Stimulated activated CD8-positive, alpha-beta memory T cell treated with anti-CD3 and anti-CD28 coated beads, Interleukin-12 subunit alpha, Interleukin-12 subunit beta, amount 100 ng/mL, for 24 hours (primary cell): ENCODE results near the gene KMT2E.
"Not testable (repeated sequence)": the region's sequence is repeated elsewhere in the genome, so short reads cannot be mapped to it uniquely, and the experiment has no call there.

Experiments used
- DNase-seq: peaks from one replicate; pipeline ENCODE4 v3.0.0-alpha.2; 2020; ENCODE audit errors: extremely low read depth

Gene KMT2E

DNA sequence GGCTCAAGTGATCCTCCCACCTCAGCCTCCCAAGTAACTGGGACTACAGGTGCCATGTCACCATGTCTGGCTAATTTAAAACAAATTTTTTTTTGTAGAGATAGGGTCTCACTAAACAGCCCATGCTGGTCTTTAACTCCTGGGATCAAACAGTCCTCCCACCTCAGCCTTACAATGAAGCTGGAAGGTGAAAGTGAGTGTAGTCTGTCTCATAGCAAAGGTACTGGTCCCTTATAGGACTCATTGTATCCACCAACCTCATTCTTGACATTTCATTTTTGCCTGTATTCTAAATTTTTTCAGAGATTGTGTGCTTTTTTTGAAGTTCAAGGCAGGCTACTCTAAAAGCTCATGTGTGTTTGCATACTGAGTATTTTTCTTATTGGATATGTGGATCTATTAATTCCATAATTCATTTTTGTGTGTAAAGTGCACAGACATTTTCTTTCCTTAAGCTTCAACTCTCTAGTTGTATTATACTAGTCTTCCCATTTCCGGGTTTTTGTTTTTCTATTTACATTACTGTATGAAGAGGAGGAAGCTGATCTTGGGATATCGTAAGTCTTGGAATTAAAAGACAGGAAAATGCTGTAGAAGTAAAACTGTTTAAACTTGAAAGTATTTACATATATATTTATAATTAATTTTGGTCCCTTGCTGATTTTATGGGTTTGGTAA is 13.3 kb downstream of the KMT2E start:
- DNase-seq, result no peak

DNA sequence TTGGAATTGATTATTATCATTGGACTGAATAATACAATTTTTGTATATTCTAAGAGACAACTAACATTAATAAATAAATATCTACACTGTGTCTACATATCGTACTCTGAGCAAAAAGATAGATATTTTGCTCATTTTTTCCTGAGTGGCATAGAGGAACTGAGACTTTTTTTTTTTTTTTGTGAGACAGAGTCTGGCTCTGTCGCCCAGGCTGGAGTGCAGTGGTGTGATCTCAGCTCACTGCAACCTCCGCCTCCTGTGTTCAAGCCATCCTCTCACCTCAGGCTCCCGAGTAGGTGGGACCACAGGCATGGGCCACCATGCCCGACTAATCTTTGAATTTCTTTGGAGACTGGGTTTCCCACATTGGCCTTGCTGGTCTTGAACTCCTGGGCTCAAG is 14.0 kb downstream of the KMT2E start:
- no peak for DNase-seq

DNA sequence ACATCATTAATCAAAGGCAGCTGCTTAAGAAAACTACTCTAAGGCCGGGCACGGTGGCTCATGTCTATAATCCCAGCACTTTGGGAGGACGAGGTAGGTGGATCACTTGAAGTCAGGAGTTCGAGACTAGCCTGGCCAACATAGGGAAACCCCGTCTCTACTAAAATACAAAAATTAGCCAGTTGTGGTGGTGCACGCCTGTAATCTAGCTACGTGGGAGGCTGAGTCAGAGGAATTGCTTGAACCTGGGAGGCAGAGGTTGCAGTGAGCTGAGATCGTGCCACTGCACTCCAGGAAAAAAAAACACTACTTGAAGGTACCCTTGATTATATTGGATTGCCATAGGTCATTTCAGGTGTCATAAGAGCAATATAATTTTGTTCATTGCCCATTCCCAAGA is 14.9 kb downstream of the KMT2E start:
- DNase-seq, result not testable (repeated sequence)

DNA sequence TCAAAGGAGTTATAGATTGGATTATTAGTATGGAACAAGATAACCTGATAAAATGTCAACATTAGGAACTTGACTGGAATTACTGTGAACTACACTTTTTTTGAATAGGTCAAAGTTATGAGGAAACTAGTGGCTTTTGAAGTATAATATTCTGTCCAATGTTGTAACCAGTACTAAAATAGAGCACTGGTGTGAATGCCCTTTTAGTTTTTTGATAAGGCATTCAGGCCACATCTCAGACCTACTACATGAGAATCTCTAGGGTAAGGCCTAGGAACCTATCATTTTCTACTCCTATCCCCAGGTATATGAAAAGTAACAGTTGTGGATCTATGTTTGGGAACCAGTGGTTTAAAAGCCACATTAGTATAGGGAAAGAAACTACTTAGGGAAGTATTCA is 16.4 kb downstream of the KMT2E start:
- no peak for DNase-seq

DNA sequence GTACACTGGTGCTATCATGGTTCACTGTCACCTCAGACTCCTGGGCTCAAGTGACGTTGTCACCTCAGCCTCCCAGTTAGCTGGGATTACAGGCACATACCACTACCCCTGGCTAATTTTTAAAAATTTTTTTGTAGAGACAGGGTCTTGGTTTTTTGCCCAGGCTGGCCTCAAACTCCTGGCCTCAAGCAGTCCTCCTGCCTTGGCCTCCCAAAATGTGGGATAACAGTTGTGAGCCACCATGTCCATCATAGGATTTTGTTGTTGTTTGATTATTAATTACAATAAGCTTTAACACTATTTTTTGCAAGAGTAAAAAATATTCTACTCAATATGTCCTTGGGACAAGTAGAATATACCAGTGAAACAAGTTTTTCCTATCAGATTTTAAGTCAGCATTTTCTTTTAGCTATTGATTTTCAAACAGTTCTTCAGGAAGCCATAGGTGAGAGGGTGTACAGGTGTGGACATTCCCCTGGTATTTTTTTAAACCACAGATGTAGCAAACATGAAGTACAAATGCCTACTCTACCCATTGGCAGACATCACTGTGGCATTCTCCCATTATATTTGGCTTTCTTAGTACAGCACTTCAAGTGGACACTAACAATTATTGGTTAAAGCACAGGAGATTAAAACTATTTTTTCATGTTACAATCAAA is 18.7 kb downstream of the KMT2E start:
- no peak for DNase-seq

DNA sequence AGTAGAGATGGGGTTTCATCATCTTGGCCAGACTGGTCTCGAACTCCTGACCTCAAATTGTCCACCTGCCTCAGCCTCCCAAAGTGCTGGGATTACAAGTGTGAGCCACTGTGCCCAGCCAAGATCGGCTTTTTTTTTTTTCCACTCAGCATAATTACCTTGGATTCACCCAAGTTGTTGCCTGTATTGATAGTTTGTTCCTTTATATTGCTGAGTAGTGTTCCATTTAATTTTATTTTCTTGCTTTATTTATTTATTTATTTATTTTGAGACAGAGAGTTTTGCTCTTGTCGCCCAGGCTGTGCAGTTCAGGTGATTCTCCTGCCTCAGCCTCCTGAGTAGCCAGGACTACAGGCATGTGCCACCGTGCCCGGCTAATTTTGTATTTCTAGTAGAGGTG is 21.3 kb downstream of the KMT2E start:
- no peak for DNase-seq

DNA sequence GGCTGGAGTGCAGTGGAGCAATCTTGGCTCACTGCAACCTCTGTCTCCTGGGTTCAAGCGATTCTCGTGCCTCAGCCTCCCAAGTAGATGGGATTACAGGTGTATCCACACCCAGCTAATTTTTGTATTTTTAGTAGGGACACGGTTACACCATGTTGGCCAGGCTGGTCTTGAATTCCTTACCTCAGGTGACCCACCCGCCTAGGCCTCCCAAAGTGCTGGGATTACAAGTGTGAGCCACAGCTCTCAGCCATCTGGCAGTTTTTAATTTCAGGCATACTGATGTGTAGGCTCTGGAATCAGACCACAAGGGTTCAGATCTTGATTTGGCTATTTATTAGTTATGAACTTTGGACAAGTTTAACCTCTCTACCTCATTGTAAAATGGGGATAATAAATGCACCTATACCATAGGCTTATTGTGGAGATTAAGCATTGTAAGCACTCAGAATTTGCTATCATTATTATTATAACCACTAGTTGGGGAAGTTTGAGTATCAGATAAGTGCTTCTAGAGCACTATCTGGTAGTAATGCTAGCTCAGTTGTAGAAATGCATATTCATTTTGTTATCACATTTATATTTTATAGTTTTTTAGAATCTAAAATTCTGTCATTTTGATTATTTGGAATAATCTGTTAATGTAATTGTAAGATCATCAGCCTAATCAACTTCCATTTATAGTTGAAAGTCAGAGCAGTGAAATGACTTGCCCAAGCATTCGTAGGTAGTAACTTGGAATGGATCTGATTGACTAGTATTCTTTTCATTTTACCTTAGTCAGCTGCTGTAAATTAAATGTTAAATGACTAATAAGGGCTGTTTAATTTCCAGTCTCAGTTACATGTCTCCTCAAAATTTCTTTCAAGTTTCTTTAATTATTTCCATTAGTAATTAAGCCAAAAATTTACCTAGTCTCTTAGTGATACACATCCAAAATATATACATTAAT is 22.5 kb downstream of the KMT2E start:
- no peak for DNase-seq

DNA sequence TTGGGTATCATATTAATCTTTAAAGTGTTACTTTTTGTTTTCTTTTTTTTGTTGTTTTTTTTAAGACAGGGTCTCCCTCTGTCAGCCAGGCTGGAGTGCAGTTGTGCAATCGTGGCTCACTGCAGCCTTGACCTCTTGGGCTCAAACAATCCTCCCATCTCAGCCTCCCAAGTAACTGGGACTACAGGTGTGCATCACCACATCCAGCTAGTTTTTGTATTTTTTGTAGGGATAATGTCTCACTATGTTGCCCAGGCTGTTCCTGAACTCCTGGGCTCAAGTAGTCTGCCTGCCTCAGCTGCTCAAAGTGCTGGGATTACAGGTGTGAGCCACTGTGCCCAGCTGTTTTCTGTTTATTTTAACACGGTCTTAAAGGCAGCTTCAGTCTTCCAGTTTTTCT is 23.3 kb downstream of the KMT2E start:
- DNase-seq, result no peak

DNA sequence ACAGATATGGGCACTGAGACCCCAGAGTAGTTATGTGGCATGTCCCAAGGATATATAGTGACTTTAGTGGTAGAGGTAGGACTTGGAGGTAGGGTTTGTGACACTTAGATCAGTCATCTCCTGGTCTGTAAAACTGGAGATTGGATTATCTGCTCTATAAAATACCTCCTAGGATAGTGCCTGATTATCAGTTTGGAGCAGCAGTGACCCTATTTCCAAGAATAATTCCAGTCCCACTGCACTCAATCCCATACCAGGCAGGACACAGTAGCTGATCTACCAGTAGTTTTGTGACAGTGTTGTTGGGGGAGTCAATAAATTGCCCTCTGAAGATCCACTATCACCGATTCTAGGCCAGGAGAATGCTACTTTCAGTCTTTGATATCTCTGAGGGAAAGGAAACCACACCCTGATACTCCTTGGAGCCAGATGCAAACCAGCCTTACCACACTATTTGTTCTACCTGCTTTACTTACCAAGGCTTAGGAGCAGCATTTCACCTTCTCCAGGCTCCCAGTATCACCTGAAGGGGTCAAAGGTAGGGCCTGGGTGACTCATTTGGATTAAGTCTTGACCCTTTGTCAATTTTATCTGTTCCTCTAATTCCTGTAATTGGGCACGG is 30.6 kb downstream of the KMT2E start:
- DNase-seq, result no peak

DNA sequence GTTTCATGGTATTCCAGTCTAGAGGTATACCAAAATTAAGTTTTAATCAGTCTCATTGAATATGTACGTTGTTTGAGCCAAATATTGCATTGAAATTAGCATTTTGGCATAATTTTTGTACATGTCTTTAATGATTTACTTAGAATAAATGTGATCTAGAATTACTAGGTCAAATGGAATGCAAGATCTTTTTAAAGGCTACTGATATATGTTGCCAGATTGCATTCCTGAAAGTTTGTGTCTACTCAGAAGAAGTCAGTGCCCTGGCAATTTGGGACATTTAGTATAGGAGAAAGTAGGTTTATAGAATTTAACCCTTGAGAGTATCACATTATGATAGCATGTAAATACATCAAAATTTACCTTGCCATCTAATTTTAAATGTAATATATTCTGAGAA is 32.4 kb downstream of the KMT2E start:
- DNase-seq, result no peak

DNA sequence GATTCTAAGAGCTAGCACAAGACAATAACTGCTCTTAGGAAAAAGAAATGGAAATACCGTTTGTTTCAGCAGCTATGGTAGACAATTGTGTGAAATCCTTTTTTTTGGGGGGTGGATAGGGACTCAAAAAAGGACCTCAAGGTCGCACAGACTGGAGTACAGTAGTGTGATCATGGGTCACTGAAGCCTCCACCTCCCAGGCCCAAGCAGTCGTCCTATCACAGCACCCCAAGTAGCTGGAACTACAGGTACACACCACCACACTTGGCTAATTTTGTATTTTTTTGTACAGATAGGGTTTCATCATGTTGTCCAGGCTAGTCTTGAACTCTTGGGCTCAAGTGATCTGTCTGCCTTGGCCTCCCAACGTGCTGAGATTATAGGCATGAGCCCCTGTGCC is 33.9 kb downstream of the KMT2E start:
- no peak for DNase-seq

DNA sequence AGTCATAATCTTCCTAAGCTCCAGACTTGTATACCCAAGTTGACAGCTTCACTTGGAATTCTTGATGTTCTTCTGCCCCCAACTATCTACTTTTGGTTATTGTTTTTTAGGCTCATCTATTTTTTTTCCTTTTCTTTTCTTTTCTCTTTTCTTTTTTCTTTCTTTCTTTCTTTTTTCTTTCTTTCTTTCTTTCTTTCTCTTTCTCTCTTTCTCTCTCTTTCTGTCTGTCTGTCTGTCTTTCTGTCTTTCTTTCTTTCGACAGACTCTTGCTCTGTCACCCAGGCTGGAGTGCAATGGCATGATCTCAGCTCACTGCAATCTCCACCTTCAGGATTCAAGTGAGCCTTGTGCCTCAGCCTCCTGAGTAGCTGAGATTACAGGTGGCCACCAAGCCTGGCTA is 36.5 kb downstream of the KMT2E start:
- DNase-seq, result no peak

DNA sequence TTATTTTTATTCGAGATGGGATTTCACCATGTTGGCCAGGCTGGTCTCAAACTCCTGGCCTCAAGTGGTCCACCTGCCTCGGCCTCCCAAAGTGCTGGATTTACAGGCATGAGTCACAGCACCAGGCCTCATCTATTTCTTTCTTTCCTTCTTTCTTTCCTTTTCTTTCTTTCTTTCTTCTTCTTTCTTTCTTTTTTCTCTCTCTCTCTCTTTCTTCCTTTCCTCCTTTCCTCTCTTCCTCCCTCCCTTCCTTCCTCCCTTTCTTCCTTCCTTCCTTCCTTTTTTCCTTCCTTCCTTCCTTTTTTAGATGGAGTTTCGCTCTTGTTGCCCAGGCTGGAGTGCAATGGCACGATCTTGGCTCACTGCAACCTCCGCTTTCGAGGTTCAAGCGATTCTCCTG is 36.9 kb downstream of the KMT2E start:
- DNase-seq, result not testable (repeated sequence)

DNA sequence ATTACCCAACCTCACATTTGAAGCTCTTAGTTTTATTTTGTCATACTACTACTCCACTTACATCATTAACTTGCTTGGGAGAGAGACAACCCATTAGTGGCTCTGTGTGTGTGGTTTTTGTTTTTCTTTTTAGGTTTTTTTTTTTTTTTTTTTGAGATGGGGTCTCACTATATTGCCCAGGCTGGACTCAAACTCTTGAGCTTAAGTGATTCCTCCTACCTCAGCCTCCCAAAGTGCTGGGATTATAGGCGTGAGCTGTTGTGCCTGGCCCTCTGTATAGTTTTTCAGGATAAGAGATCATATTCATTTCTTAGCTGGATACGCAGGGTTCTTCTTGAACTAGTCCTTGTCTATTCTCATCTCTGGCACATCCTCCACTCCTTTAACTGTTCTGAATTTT is 41.1 kb downstream of the KMT2E start:
- no peak for DNase-seq

DNA sequence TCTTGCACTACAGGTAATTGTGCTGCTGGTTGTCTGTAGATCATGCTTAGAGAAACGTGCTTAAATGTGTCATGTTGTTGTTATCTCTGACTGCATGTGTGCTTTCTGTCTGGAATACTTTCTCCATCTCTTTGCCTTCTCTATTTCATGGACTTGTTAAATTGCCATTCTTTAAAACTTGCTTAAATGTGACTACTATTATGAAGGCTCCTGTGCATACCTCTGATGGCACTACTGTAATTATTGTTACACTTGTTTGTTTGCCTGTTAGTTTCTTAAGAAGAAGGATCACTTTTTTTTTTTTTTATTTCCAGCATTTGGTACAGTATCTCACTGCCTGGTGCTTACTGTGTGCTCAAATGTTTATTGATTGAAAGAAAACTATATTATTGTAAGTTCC is 41.6 kb downstream of the KMT2E start:
- DNase-seq, result no peak

DNA sequence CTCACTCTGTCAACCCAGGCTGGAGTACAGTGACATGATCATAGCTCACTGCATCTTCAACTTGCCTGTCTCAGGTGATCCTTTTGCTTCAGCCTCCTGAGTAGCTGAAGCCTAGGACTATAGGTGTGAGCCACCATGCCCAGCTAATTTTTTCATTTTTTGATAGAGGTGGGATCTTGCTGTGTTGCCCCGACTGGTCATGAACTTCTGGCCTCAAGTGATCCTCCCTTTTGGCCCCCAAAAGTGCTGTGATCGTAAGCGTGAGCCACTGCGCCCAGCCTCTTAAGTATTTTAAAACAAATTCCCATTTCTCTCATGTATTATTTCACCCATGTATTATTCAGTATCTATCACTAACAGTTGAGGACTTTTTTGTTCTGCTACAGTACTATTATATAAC is 43.5 kb downstream of the KMT2E start:
- DNase-seq, result no peak

DNA sequence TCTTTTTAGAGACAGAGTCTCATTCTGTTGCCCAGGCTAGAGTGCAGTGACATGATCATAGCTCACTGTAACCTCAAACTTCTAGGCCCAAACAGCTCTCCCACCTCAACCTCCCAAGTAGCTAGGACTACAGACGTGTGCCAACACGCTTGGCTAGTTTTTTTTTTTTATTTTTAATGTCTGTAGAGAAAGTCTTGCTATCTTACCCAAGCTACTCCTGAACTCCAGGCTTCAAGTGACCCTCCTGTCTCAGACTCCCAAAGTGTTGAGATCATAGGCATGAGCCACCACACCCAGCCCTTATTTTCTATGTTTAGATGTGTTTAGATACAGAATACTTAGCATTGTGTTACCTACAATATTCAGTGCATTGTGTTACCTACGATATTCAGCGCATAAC is 46.4 kb downstream of the KMT2E start:
- DNase-seq, result no peak

DNA sequence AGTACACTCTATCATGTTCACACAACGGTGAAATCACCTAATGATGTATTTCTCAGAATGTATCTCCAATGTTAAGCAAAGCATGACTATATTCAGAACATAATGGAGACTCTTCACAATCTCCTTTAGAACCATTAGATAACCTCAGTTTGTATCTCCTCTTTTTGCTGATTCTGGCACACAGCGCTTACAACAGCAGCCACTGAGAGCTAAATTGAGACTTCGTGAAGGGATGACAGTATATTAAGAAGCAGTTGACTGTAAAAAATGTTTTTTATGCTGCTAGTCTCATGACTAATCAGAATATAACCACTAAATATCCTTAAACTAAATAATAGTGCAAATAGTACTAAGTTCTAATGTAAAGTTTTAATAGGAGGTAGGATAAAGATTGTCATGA is 46.9 kb downstream of the KMT2E start:
- DNase-seq, result no peak

DNA sequence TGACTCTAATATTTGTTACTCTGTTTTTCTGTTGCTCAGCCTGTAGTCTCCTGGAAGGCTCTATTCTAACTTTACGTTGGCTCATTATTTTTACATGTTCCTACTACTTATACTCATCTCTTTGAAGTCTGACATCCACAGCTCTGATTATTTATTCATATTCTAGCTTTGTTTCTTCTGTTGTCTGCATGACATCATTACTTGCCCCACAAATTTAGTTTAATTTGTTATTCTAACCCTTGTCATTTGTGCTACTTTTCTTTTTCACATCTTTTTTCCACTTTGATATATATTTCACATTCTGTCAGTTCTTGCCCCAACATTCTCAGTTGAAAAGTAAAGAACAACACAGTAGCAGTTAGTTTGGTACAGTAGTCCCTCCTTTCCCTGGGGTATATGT is 51.1 kb downstream of the KMT2E start:
- no peak for DNase-seq

DNA sequence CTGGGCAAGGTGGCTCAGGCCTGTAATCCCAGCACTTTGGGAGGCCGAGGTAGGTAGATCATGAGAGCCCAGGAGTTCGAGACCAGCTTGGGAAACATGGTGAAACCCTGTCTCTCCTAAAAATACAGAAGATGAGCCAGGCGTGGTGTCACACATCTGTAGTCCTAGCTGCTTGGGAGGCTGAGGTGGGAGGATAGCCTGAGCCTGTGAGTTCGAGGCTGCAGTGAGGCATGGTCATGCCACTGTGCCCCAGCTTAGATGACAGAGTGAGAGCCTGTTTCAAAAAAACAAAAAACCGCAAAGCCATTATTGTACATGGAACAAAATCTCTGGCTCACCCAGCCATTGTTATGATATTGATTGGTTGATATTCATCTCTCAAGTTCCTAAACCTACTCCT is 53.7 kb downstream of the KMT2E start:
- DNase-seq, result no peak

DNA sequence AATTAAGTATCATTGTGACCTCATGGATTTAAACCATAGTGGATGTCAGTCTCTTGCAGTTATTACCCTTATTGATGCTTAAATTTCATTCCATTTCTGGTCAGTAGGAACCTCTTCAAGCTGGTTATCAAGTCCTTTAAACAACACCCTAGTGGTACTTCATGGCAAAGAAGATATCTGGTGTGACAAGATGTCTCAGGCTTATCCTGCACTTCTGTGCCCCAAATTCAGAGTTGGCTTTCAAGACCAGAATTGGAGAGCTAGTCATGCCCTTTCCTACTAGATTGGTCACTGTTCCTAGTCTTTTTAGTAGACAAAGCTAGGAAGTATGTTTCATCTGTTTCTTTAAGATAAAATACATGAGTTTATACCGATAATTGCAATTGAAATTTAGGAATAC is 54.9 kb downstream of the KMT2E start:
- DNase-seq, result no peak

DNA sequence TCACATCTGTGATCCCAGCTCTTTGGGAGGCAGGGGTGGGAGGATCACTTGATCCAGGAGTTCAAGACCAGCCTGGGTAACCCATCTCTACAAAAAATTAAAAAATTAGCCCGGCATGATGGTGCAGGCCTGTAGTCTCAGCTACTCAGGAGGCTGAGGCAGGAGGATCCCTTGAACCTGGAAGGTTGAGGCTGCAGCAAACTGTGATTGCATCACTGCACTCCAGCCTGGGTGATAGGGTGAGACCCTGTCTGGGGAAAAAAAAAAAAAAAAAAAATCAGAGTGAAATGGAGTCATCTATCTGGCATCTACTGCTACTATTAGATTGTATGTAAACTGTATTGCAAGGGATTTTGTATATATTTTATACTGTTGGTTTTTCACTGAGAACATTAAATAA is 59.1 kb downstream of the KMT2E start:
- DNase-seq, result no peak
